ENCODE measurements around the gene LINGO4.
"Not testable (repeated sequence)": the region's sequence is repeated elsewhere in the genome, so short reads cannot be mapped to it uniquely, and the experiment has no call there.

Gene LINGO4

DNA sequence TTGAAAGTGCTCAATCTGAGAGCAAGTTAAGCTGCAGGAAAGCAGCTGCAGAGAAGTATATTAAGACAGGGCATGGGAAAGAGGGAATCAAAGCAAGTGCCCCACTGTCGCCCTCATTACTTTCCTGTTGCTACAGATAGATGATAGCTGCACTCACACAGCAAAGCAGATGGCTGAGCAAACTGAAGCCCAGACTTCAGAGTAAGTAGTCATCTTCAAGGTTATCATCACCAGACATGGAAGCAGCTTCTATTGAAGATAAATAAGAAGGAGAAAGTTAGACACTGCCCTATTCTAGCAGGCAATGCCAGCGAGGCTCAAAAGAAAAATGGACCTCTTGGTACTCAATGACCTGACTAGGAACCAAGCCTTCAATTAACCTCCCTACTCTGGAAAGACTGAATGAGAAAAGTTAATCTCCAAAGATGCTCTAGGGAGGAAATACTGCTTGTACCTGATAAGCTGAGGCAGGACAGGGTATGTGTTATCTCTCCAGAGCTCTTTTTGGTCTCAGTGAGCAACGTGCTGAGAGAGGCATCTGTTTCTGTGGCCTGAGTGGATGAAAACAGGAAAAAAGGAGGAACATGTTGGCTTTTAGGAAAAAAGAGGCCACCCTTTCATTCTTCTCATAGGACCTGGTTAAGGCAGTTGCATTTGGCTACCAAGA lies 30.8 kb downstream of the LINGO4 start:
- ATAC-seq, result no peak
- no peak for TF ChIP-seq ARNTL (CRISPR knock-in tag; IDR thresholded peaks at IDR 0.05; ENCODE audit: borderline replicate concordance, low read depth)
- no peak for TF ChIP-seq ESRRG (CRISPR knock-in tag; IDR thresholded peaks at IDR 0.05)
- TF ChIP-seq ZNF70 (CRISPR knock-in tag; IDR thresholded peaks at IDR 0.05), result no peak
- TF ChIP-seq ZNF8 (CRISPR knock-in tag; IDR thresholded peaks at IDR 0.05), result no peak
- no peak for TF ChIP-seq CSDC2 (CRISPR knock-in tag; IDR thresholded peaks at IDR 0.05)
- TF ChIP-seq, protein P1, sequence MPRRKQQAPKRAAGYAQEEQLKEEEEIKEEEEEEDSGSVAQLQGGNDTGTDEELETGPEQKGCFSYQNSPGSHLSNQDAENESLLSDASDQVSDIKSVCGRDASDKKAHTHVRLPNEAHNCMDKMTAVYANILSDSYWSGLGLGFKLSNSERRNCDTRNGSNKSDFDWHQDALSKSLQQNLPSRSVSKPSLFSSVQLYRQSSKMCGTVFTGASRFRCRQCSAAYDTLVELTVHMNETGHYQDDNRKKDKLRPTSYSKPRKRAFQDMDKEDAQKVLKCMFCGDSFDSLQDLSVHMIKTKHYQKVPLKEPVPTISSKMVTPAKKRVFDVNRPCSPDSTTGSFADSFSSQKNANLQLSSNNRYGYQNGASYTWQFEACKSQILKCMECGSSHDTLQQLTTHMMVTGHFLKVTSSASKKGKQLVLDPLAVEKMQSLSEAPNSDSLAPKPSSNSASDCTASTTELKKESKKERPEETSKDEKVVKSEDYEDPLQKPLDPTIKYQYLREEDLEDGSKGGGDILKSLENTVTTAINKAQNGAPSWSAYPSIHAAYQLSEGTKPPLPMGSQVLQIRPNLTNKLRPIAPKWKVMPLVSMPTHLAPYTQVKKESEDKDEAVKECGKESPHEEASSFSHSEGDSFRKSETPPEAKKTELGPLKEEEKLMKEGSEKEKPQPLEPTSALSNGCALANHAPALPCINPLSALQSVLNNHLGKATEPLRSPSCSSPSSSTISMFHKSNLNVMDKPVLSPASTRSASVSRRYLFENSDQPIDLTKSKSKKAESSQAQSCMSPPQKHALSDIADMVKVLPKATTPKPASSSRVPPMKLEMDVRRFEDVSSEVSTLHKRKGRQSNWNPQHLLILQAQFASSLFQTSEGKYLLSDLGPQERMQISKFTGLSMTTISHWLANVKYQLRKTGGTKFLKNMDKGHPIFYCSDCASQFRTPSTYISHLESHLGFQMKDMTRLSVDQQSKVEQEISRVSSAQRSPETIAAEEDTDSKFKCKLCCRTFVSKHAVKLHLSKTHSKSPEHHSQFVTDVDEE (CRISPR knock-in tag; IDR thresholded peaks at IDR 0.05), result no peak
- TF ChIP-seq PPARA (CRISPR knock-in tag; IDR thresholded peaks at IDR 0.05; ENCODE audit: borderline replicate concordance), result no peak
- no peak for TF ChIP-seq GLIS3 (CRISPR knock-in tag; IDR thresholded peaks at IDR 0.05)
- TF ChIP-seq, protein P2, sequence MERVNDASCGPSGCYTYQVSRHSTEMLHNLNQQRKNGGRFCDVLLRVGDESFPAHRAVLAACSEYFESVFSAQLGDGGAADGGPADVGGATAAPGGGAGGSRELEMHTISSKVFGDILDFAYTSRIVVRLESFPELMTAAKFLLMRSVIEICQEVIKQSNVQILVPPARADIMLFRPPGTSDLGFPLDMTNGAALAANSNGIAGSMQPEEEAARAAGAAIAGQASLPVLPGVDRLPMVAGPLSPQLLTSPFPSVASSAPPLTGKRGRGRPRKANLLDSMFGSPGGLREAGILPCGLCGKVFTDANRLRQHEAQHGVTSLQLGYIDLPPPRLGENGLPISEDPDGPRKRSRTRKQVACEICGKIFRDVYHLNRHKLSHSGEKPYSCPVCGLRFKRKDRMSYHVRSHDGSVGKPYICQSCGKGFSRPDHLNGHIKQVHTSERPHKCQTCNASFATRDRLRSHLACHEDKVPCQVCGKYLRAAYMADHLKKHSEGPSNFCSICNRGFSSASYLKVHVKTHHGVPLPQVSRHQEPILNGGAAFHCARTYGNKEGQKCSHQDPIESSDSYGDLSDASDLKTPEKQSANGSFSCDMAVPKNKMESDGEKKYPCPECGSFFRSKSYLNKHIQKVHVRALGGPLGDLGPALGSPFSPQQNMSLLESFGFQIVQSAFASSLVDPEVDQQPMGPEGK (CRISPR knock-in tag; IDR thresholded peaks at IDR 0.05; ENCODE audit: borderline replicate concordance), result no peak
- no peak for TF ChIP-seq ISL1 (CRISPR knock-in tag; IDR thresholded peaks at IDR 0.05)
- no peak for TF ChIP-seq TCF4 (CRISPR knock-in tag; IDR thresholded peaks at IDR 0.05; ENCODE audit: borderline replicate concordance)
- no peak for TF ChIP-seq ZFP30 (CRISPR knock-in tag; IDR thresholded peaks at IDR 0.05)
- TF ChIP-seq, protein P3, sequence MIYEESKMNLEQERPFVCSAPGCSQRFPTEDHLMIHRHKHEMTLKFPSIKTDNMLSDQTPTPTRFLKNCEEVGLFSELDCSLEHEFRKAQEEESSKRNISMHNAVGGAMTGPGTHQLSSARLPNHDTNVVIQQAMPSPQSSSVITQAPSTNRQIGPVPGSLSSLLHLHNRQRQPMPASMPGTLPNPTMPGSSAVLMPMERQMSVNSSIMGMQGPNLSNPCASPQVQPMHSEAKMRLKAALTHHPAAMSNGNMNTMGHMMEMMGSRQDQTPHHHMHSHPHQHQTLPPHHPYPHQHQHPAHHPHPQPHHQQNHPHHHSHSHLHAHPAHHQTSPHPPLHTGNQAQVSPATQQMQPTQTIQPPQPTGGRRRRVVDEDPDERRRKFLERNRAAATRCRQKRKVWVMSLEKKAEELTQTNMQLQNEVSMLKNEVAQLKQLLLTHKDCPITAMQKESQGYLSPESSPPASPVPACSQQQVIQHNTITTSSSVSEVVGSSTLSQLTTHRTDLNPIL (CRISPR knock-in tag; IDR thresholded peaks at IDR 0.05; ENCODE audit: low read depth), result no peak

DNA sequence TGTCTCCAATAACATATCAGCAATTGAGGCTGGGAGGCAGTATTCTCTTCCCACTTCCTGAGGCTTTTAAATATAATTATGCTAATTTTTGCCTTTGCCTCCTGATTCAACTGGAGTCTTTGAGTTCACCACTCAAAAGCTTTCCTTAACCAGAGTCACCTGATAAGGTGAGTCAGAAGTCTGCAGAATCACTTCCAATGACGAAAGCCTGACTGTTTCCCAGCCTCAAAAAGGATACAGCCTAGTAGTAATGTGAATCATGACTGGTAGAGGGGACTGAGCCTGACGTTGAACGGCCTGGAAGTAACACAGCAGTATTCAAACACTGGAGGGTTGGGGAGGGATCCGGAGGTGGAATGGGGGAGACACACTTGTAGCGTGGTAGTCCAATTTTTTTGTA lies 31.5 kb downstream of the LINGO4 start:
- no peak for TF ChIP-seq ZC3H10 (CRISPR knock-in tag; IDR thresholded peaks at IDR 0.05)
- TF ChIP-seq BACH2 (CRISPR knock-in tag; IDR thresholded peaks at IDR 0.05; ENCODE audit: borderline replicate concordance), result no peak
- no peak for TF ChIP-seq ZNF565 (CRISPR knock-in tag; conservative IDR thresholded peaks at IDR 0.05; ENCODE audit: low read depth)
- TF ChIP-seq PPARA (CRISPR knock-in tag; IDR thresholded peaks at IDR 0.05; ENCODE audit: borderline replicate concordance), result no peak
- TF ChIP-seq, protein P3 (CRISPR knock-in tag; IDR thresholded peaks at IDR 0.05; ENCODE audit: low read depth), result no peak
- TF ChIP-seq, protein P1 (CRISPR knock-in tag; IDR thresholded peaks at IDR 0.05), result no peak
- no peak for TF ChIP-seq TOX (CRISPR knock-in tag; IDR thresholded peaks at IDR 0.05; ENCODE audit: borderline replicate concordance)
- no peak for TF ChIP-seq CSDC2 (CRISPR knock-in tag; IDR thresholded peaks at IDR 0.05)
- no peak for TF ChIP-seq ZNF70 (CRISPR knock-in tag; IDR thresholded peaks at IDR 0.05)
- TF ChIP-seq ARNTL (CRISPR knock-in tag; IDR thresholded peaks at IDR 0.05; ENCODE audit: borderline replicate concordance, low read depth), result no peak
- TF ChIP-seq SNAI2 (CRISPR knock-in tag; IDR thresholded peaks at IDR 0.05), result no peak
- TF ChIP-seq, protein P4, sequence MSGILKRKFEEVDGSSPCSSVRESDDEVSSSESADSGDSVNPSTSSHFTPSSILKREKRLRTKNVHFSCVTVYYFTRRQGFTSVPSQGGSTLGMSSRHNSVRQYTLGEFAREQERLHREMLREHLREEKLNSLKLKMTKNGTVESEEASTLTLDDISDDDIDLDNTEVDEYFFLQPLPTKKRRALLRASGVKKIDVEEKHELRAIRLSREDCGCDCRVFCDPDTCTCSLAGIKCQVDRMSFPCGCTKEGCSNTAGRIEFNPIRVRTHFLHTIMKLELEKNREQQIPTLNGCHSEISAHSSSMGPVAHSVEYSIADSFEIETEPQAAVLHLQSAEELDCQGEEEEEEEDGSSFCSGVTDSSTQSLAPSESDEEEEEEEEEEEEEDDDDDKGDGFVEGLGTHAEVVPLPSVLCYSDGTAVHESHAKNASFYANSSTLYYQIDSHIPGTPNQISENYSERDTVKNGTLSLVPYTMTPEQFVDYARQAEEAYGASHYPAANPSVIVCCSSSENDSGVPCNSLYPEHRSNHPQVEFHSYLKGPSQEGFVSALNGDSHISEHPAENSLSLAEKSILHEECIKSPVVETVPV (CRISPR knock-in tag; IDR thresholded peaks at IDR 0.05), result no peak
- no peak for TF ChIP-seq ZNF8 (CRISPR knock-in tag; IDR thresholded peaks at IDR 0.05)
- ATAC-seq, result no peak; the same call in 1 of the 3 replicates

DNA sequence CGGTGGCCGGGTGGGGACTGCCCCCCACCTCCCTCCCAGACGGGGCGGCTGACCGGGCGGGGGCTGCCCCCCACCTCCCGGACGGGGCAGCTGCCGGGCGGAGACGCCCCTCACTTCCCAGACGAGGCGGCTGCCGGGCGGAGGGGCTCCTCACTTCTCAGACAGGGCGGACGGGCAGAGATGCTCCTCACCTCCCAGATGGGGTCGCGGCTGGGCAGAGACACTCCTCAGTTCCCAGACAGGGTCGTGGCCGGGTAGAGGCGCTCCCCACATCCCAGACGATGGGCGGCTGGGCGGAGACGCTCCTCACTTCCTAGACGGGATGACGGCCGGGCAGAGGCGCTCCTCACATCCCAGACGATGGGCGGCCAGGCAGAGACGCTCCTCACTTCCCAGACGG lies 35.9 kb downstream of the LINGO4 start:
- not testable (repeated sequence) for ATAC-seq

DNA sequence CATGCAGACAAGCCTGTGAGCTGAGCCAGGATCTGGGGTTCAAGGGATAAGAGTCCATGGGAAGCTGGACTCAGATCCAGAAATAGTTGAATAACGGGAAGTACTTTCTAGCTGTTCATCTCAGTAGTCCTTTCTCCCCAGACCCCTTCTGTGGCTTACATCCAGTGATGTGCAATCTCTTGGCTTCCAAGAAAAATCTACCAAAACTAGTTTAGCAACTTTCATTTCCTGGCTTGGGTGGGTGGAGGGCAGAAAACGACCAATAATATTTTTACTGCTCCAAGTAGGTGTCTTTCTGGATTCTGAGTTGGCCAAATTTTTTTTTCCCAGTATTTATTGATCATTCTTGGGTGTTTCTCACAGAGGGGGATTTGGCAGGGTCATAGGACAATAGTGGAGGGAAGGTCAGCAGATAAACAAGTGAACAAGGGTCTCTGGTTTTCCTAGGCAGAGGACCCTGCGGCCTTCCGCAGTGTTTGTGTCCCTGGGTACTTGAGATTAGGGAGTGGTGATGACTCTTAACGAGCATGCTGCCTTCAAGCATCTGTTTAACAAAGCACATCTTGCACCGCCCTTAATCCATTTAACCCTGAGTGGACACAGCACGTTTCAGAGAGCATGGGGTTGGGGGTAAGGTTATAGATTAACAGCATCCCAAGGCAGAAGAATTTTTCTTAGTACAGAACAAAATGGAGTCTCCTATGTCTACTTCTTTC lies 36.7 kb downstream of the LINGO4 start:
- not testable (repeated sequence) for ATAC-seq
